H9 (cell line): ENCODE measurements around the gene NAV1. TPM values are rescaled to one million over a fixed set of nuclear protein-coding genes. Genes with fewer than 3 reads are reported as not detected.

Experiments
- DNase-seq: peaks from one replicate; pipeline ENCODE4 v3.0.0-alpha.2; 2017
- H2AFZ ChIP-seq: one replicate; pipeline ENCODE4 v1.6.1; 2013; ENCODE audit warnings: mild to moderate bottlenecking, low read length, control low read depth, moderate library complexity
- H2AK5ac ChIP-seq: 2 replicates; pipeline ENCODE4 v1.6.1; 2013; ENCODE audit warnings: low read length, control low read depth, mixed read lengths; ENCODE audit not compliant: insufficient read length
- H2BK120ac ChIP-seq: one replicate; pipeline ENCODE4 v1.6.1; 2013; ENCODE audit warnings: low read depth, mild to moderate bottlenecking, low read length, control low read depth, inconsistent platforms; ENCODE audit not compliant: poor library complexity, severe bottlenecking
- H2BK12ac ChIP-seq: 2 replicates; pipeline ENCODE4 v1.6.1; 2013; ENCODE audit warnings: low read length, control low read depth, mixed read lengths, low read depth; ENCODE audit not compliant: insufficient read length
- H2BK15ac ChIP-seq: 2 replicates; pipeline ENCODE4 v1.6.1; 2013; ENCODE audit warnings: low read depth, low read length, control low read depth
- H2BK20ac ChIP-seq: one replicate; pipeline ENCODE4 v1.6.1; 2013; ENCODE audit warnings: low read depth, mild to moderate bottlenecking, low read length, control low read depth, inconsistent platforms; ENCODE audit not compliant: poor library complexity, severe bottlenecking
- H2BK5ac ChIP-seq: 2 replicates; pipeline ENCODE4 v1.6.1; 2013; ENCODE audit warnings: low read length, control low read depth, mixed read lengths; ENCODE audit not compliant: insufficient read length
- H3K14ac ChIP-seq: 2 replicates; pipeline ENCODE4 v1.6.1; 2013; ENCODE audit warnings: low read length, control low read depth; ENCODE audit not compliant: insufficient read depth
- H3K18ac ChIP-seq: 2 replicates; pipeline ENCODE4 v1.6.1; 2013; ENCODE audit warnings: low read depth, mild to moderate bottlenecking, mixed read lengths, low read length, control low read depth; ENCODE audit not compliant: insufficient read length
- H3K23ac ChIP-seq: 2 replicates; pipeline ENCODE4 v1.6.1; 2013; ENCODE audit warnings: low read length, control low read depth, mixed read lengths, low read depth; ENCODE audit not compliant: insufficient read length
- H3K23me2 ChIP-seq: 2 replicates; pipeline ENCODE4 v1.6.1; 2013; ENCODE audit warnings: low read depth, mild to moderate bottlenecking, mixed read lengths, low read length, control low read depth; ENCODE audit not compliant: insufficient read length, poor library complexity, severe bottlenecking
- H3K27ac ChIP-seq: 2 replicates; pipeline ENCODE4 v1.5.1; 2013; ENCODE audit warnings: low read length, control low read depth, mixed read lengths, low read depth; ENCODE audit not compliant: insufficient read length
- H3K27me3 ChIP-seq: 2 replicates; pipeline ENCODE4 v1.6.1; 2013; ENCODE audit warnings: low read length, control low read depth, inconsistent platforms; ENCODE audit not compliant: insufficient read depth
- H3K4ac ChIP-seq: 2 replicates; pipeline ENCODE4 v1.6.1; 2013; ENCODE audit warnings: low read depth, mild to moderate bottlenecking, control low read depth, inconsistent platforms, low read length, moderate library complexity
- H3K4me1 ChIP-seq: 2 replicates; pipeline ENCODE4 v1.6.1; 2013; ENCODE audit warnings: low read length, control low read depth, inconsistent platforms; ENCODE audit not compliant: insufficient read depth
- H3K4me2 ChIP-seq: 2 replicates; pipeline ENCODE4 v1.6.1; 2013; ENCODE audit warnings: low read length, control low read depth, mixed read lengths; ENCODE audit not compliant: insufficient read length, insufficient read depth
- H3K56ac ChIP-seq: 2 replicates; pipeline ENCODE4 v1.6.1; 2013; ENCODE audit warnings: low read depth, mild to moderate bottlenecking, mixed read lengths, low read length, control low read depth; ENCODE audit not compliant: insufficient read length
- H3K79me1 ChIP-seq: 2 replicates; pipeline ENCODE4 v1.6.1; 2013; ENCODE audit warnings: low read depth, mild to moderate bottlenecking, moderate library complexity, low read length, control low read depth, inconsistent platforms; ENCODE audit not compliant: insufficient read depth, poor library complexity, severe bottlenecking
- H3K79me2 ChIP-seq: 2 replicates; pipeline ENCODE4 v1.6.1; 2013; ENCODE audit warnings: low read length, control low read depth, inconsistent platforms; ENCODE audit not compliant: insufficient read depth
- H3K9ac ChIP-seq: 2 replicates; pipeline ENCODE4 v1.6.1; 2013; ENCODE audit warnings: low read length, control low read depth, mixed read lengths; ENCODE audit not compliant: insufficient read length; ENCODE audit errors: extremely low read depth
- H3K9me3 ChIP-seq: one replicate; pipeline ENCODE4 v1.6.1; 2013; ENCODE audit warnings: low read depth, low read length, inconsistent platforms; ENCODE audit not compliant: control insufficient read depth
- H3T11ph ChIP-seq: one replicate; pipeline ENCODE4 v1.6.1; 2013; ENCODE audit warnings: mild to moderate bottlenecking, low read length, control low read depth, inconsistent platforms
- H4K20me1 ChIP-seq: one replicate; pipeline ENCODE4 v1.6.1; 2013; ENCODE audit not compliant: control insufficient read depth, insufficient read length, insufficient read depth
- H4K5ac ChIP-seq: 2 replicates; pipeline ENCODE4 v1.6.1; 2013; ENCODE audit warnings: low read depth, mild to moderate bottlenecking, mixed read lengths, low read length, control low read depth; ENCODE audit not compliant: insufficient read length
- H4K8ac ChIP-seq: replicated peaks from 2 replicates; pipeline ENCODE4 v1.6.1; 2013; ENCODE audit warnings: low read length, control low read depth, mixed read lengths, low read depth; ENCODE audit not compliant: insufficient read length
- H4K91ac ChIP-seq: 2 replicates; pipeline ENCODE4 v1.6.1; 2013; ENCODE audit warnings: low read depth, mild to moderate bottlenecking, moderate library complexity, mixed read lengths, low read length, control low read depth; ENCODE audit not compliant: insufficient read length
- H3K27ac Mint-ChIP-seq, 3 experiments: 2 replicates in 2 of 3; 3 replicates in 1 of 3; pipeline ENCODE4 v1.8.0; 2020 to 2021; ENCODE audit warnings: mixed read lengths in 3 of 3, mild to moderate bottlenecking in 1 of 3, moderate library complexity in 1 of 3
- H3K27me3 Mint-ChIP-seq: 2 replicates; pipeline ENCODE4 v1.8.0; 2021; ENCODE audit warnings: low read depth, mild to moderate bottlenecking, moderate library complexity, mixed read lengths
- H3K36me3 Mint-ChIP-seq, 3 experiments: 2 replicates in 2 of 3; 3 replicates in 1 of 3; pipeline ENCODE4 v1.8.0; 2020 to 2021; ENCODE audit warnings: low read depth in 3 of 3, mixed read lengths in 3 of 3; ENCODE audit not compliant: insufficient read depth in 1 of 3
- H3K4me1 Mint-ChIP-seq, 2 experiments: 2 replicates each; pipeline ENCODE4 v1.8.0; 2020; ENCODE audit warnings: mixed read lengths in 2 of 2
- H3K4me3 Mint-ChIP-seq, 2 experiments: 2 replicates in 1 of 2; 3 replicates in 1 of 2; pipeline ENCODE4 v1.8.0; 2020 to 2021; ENCODE audit warnings: mild to moderate bottlenecking in 2 of 2, mixed read lengths in 2 of 2, moderate library complexity in 1 of 2
- H3K9me3 Mint-ChIP-seq, 2 experiments: 2 replicates in 1 of 2; 3 replicates in 1 of 2; pipeline ENCODE4 v1.8.0; 2020; ENCODE audit warnings: mild to moderate bottlenecking in 2 of 2, mixed read lengths in 2 of 2, moderate library complexity in 1 of 2
- CTCF ChIP-seq: fragments of 200-600 bp; sonication (generic); conservative IDR thresholded peaks from 3 replicates; pipeline ENCODE4 v1.8.0; 2021; ENCODE audit warnings: antibody characterized with exemption, mild to moderate bottlenecking
- WGBS: extraction: QIAGEN DNeasy Blood & Tissue Kit; methylation state at CpG from one replicate; pipeline ENCODE4 v1.1.7; 2013; ENCODE audit warnings: missing lambda C conversion rate, low lambda C conversion rate, mixed read lengths; ENCODE audit not compliant: insufficient read length; ENCODE audit errors: extremely low coverage; 5-methylcytosine and 5-hydroxymethylcytosine counted together
- total RNA-seq: library from RNA; stranded (reverse); gene quantifications from 2 replicates; pipeline ENCODE4 v1.2.1, GENCODE V29; 2021

Gene NAV1
- total RNA-seq, 1 experiment from 2014 or later, result 20.5 TPM

GRCh38 chr1:201544710-201545109 lies 5.8 kb downstream of the NAV1 start:
- Histone ChIP-seq H3K4me2 (no peak overlapping the region), H3K23ac (no peak overlapping the region), H3K56ac (no peak overlapping the region), H3T11ph (no peak overlapping the region), H3K27me3 (peaks cover 7% of the 10 kb centered on the region; the same call in 1 of the 2 replicates), H3K79me1 (no peaks in the 10 kb centered on the region), H3K4me1 (no peaks in the 10 kb centered on the region; the same call in 1 of the 2 replicates), H2AFZ (no peak overlapping the region), H3K23me2 (peaks cover 8% of the 10 kb centered on the region), H2BK5ac (no peak overlapping the region), H2BK12ac (no peak overlapping the region), H4K5ac (no peak overlapping the region), H3K9ac (no peak overlapping the region), H3K9me3 (no peaks in the 10 kb centered on the region), H4K20me1 (no peaks in the 10 kb centered on the region), H3K4ac (no peak overlapping the region), H2BK120ac (no peak overlapping the region), H2BK20ac (no peak overlapping the region), H3K18ac (no peak overlapping the region), H3K27ac (no peak overlapping the region), H4K91ac (no peak overlapping the region), H3K14ac (no peak overlapping the region), H3K79me2 (no peaks in the 10 kb centered on the region), H2BK15ac (no peak overlapping the region), H2AK5ac (no peak overlapping the region), H4K8ac (no peak overlapping the region)
- Mint-ChIP-seq H3K27me3 (peaks cover 52% of the 10 kb centered on the region), H3K36me3 (no peaks in the 10 kb centered on the region), H3K9me3 (peaks cover 0 to 6% of the 10 kb centered on the region in 2 experiments; a peak in 2 of 5 replicates), H3K4me3 (no peak overlapping the region), H3K27ac (no peak overlapping the region), H3K4me1 (peaks cover 15 to 24% of the 10 kb centered on the region in 2 experiments)
- TF ChIP-seq CTCF, result no peak
- DNase-seq, result no peak
- no CpG with 5 or more reads among the region's 3 CpGs for WGBS
